ENCODE results near the gene GPR180. TPM values are rescaled to one million over a fixed set of nuclear protein-coding genes. Genes with fewer than 3 reads are reported as not detected.
A peak's percentile ranks its signal among the peaks of the same experiment; 100 is the strongest.

GPR180 gene
- total and polyA plus RNA-seq, 10 of the 15 experiments (the other 5 are each of a cell fraction or from before 2014, with no cell fraction given): 1.6 to 7.2 (median 5.3) TPM

- TF ChIP-seq IRF3 (IDR thresholded peaks at IDR 0.05) (no peak), RUNX3 (IDR thresholded peaks at IDR 0.05; ENCODE audit: low read length) (peak; percentile 50), HDGF (IDR thresholded peaks at IDR 0.05) (no peak), MYB (IDR thresholded peaks at IDR 0.05; ENCODE audit: borderline replicate concordance, low read depth, low read length) (no peak), RELA (IDR thresholded peaks at IDR 0.05; ENCODE audit: borderline replicate concordance, partially characterized antibody) (no peak), MTA3 (IDR thresholded peaks at IDR 0.05; ENCODE audit: borderline replicate concordance, low read length) (no peak; the same call in 1 of the 2 replicates), RCOR1 (conservative IDR thresholded peaks at IDR 0.05; ENCODE audit: low read depth, low read length) (no peak), BRCA1 (IDR thresholded peaks at IDR 0.05; ENCODE audit: low read depth, low read length) (no peak), JUNB (IDR thresholded peaks at IDR 0.05) (peak; percentile 76), NR2C1 (IDR thresholded peaks at IDR 0.05) (no peak), ATF2 (IDR thresholded peaks at IDR 0.05; ENCODE audit: low read length) (peak; percentile 69; the same call in 1 of the 2 replicates), MEF2A (IDR thresholded peaks at IDR 0.05; ENCODE audit: insufficient read depth, low read depth, low read length) (peak; percentile 90), IRF4 (IDR thresholded peaks at IDR 0.05; ENCODE audit: low read depth, low read length) (peak; percentile 62; the same call in 1 of the 2 replicates), ZZZ3 (IDR thresholded peaks at IDR 0.05; ENCODE audit: control insufficient read depth, insufficient read length, low read depth) (no peak), RAD51 (IDR thresholded peaks at IDR 0.05) (no peak), ZBTB11 (CRISPR knock-in tag; IDR thresholded peaks at IDR 0.05) (no peak), CHD1 (IDR thresholded peaks at IDR 0.05; ENCODE audit: low read depth, low read length) (no peak), ZBTB33 (IDR thresholded peaks at IDR 0.05) (no peak), KDM1A (IDR thresholded peaks at IDR 0.05; ENCODE audit: borderline replicate concordance) (no peak), KLF5 (IDR thresholded peaks at IDR 0.05; ENCODE audit: partially characterized antibody) (no peak), ASH2L (IDR thresholded peaks at IDR 0.05; ENCODE audit: borderline replicate concordance, low read depth) (no peak), NFIC (IDR thresholded peaks at IDR 0.05; ENCODE audit: low read depth, low read length) (peak; percentile 74), ETV6 (conservative IDR thresholded peaks at IDR 0.05 in 1 of 2, IDR thresholded peaks at IDR 0.05 in 1 of 2; ENCODE audit: borderline replicate concordance in 1 of 2, low read depth in 1 of 2) (no peak), RFX5 (IDR thresholded peaks at IDR 0.05; ENCODE audit: low read depth, low read length) (no peak), CBX5 (IDR thresholded peaks at IDR 0.05; ENCODE audit: low read depth) (no peak), EED (IDR thresholded peaks at IDR 0.05; ENCODE audit: low read depth) (no peak), NRF1 (conservative IDR thresholded peaks at IDR 0.05; ENCODE audit: low read depth, low read length) (no peak)
Observed at GRCh38 chr13:94646904-94647303, 45.2 kb downstream of the GPR180 start (continued).
